Right lung (tissue), 5 donors: Measurements from ENCODE around the gene NOX3. TPM values are rescaled to one million over a fixed set of nuclear protein-coding genes. Genes with fewer than 3 reads are reported as not detected.
"Not testable (repeated sequence)": the region's sequence is repeated elsewhere in the genome, so short reads cannot be mapped to it uniquely, and the experiment has no call there.

ENCODE experiments used
- DNase-seq, 2 donors: peaks; one replicate each; pipeline ENCODE4 v3.0.0-alpha.2; 2013
- polyA plus RNA-seq, 5 donors: library from polyadenylated mRNA; unstranded; fragments of 120-200 nt; gene quantifications; one replicate each; pipeline versions ENCODE4 v1.2.1 to v1.2.3, GENCODE V29; 2013; ENCODE audit warnings: inconsistent platforms in 1 of 5, low replicate concordance in 1 of 5; ENCODE audit not compliant: insufficient read length in 5 of 5, insufficient read depth in 1 of 5

The NOX3 gene
- polyA plus RNA-seq, 5 donors: not detected

- DNase-seq: no peak
Observed at GRCh38 chr6:155371230-155371629, 84.4 kb downstream of the NOX3 start.

GRCh38 chr6:155366325-155366724, 89.3 kb downstream of the NOX3 start:
- DNase-seq: no peak

GRCh38 chr6:155364844-155365437, 90.7 kb downstream of the NOX3 start:
- peak; percentile 10 to 14 for DNase-seq

GRCh38 chr6:155364021-155364420, 91.6 kb downstream of the NOX3 start:
- DNase-seq: not testable (repeated sequence)

- not testable (repeated sequence) for DNase-seq
Observed at GRCh38 chr6:155362968-155363632, 92.5 kb downstream of the NOX3 start.

- DNase-seq: no peak
Observed at GRCh38 chr6:155354167-155354566, 101.5 kb downstream of the NOX3 start.

GRCh38 chr6:155352811-155353210, 102.8 kb downstream of the NOX3 start:
- DNase-seq: no peak

- no peak for DNase-seq
Observed at GRCh38 chr6:155352130-155352420, 103.6 kb downstream of the NOX3 start.

- no peak for DNase-seq
Observed at GRCh38 chr6:155351273-155352129, 104.1 kb downstream of the NOX3 start.

GRCh38 chr6:155349956-155350355, 105.7 kb downstream of the NOX3 start:
- DNase-seq: no peak

- no peak for DNase-seq
Observed at GRCh38 chr6:155349129-155349528, 106.5 kb downstream of the NOX3 start.

GRCh38 chr6:155347800-155348199, 107.8 kb downstream of the NOX3 start:
- no peak for DNase-seq

- no peak for DNase-seq
Observed at GRCh38 chr6:155346957-155347356, 108.7 kb downstream of the NOX3 start.

Other genes with a start within 250 kb of the NOX3 start
- 1 to 10 TPM in 4 of 5 donors, under 1 TPM in 1; 0.73 to 3.5 (median 2.3) TPM for gene CLDN20, start 191.8 kb downstream of the NOX3 start, polyA plus RNA-seq
- gene TFB1M, start 141.4 kb downstream of the NOX3 start, polyA plus RNA-seq: 10 to 100 TPM; 18.2 to 28.0 (median 25.7) TPM